ENCODE data around the gene PTPRT. TPM values are rescaled to one million over a fixed set of nuclear protein-coding genes. Genes with fewer than 3 reads are reported as not detected.

PTPRT gene
- total RNA-seq, 1 donor from 2014 or later = not detected

DNA sequence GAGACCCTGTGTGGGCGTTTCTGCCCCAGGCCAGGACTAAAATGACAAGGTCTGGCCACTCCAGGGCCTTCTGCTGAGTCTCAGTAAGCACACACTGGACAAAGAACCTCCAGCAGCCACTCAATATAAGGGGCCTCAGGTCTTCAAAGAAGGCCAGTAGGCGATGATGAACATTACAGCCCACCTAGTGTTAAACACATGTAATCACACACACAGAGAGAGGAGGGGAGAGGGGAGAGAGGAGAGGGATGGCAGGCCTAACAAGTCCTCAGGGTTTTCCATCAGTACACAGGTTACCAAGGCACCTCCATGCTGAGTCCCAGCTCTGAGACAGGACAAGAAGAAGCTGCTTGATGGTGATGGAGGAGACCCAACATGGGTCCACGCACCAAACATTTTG, 325.6 kb downstream of the PTPRT start:
- Mint-ChIP-seq H3K27me3 (ENCODE audit: low read depth) (no peaks in the 10 kb centered on the region), H3K4me3 (ENCODE audit: unreplicated experiment) (no peak overlapping the region), H3K9me3 (ENCODE audit: low read depth) (peaks cover 7% of the 10 kb centered on the region), H3K27ac (ENCODE audit: unreplicated experiment) (no peak overlapping the region), H3K36me3 (ENCODE audit: low read depth) (no peaks in the 10 kb centered on the region), H3K4me1 (ENCODE audit: low read depth) (no peaks in the 10 kb centered on the region)
- TF ChIP-seq, protein P1, sequence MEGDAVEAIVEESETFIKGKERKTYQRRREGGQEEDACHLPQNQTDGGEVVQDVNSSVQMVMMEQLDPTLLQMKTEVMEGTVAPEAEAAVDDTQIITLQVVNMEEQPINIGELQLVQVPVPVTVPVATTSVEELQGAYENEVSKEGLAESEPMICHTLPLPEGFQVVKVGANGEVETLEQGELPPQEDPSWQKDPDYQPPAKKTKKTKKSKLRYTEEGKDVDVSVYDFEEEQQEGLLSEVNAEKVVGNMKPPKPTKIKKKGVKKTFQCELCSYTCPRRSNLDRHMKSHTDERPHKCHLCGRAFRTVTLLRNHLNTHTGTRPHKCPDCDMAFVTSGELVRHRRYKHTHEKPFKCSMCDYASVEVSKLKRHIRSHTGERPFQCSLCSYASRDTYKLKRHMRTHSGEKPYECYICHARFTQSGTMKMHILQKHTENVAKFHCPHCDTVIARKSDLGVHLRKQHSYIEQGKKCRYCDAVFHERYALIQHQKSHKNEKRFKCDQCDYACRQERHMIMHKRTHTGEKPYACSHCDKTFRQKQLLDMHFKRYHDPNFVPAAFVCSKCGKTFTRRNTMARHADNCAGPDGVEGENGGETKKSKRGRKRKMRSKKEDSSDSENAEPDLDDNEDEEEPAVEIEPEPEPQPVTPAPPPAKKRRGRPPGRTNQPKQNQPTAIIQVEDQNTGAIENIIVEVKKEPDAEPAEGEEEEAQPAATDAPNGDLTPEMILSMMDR (IDR thresholded peaks at IDR 0.05) = no peak
- no peak for DNase-seq (ENCODE audit: low spot score)

DNA sequence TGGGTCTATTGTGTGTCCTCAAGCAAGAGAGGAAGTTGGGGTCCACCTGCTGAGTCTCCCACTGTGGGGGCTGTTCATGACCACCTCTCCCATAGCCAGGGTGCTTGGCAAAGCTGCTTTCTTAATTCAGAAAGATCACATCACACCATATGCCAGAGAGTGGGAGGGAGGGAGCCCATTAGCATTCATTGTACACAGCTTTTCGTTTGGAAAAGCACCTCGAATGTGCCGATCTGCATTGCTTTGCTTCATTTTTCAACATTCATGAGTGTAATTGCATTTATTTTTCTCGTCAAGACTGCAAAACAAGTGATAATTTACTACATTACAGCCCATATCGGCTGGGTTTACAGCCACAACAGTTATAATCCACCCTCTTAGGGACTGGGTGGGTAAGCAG, 327.3 kb downstream of the PTPRT start:
- TF ChIP-seq, protein P1 (IDR thresholded peaks at IDR 0.05) = no peak
- no peak for DNase-seq (ENCODE audit: low spot score)
- H3K27me3 Mint-ChIP-seq (ENCODE audit: low read depth) = no peaks in the 10 kb centered on the region
- no peak overlapping the region for H3K4me3 Mint-ChIP-seq (ENCODE audit: unreplicated experiment)
- no peak overlapping the region for H3K27ac Mint-ChIP-seq (ENCODE audit: unreplicated experiment)
- H3K36me3 Mint-ChIP-seq (ENCODE audit: low read depth) = no peaks in the 10 kb centered on the region
- H3K4me1 Mint-ChIP-seq (ENCODE audit: low read depth) = no peaks in the 10 kb centered on the region
- H3K9me3 Mint-ChIP-seq (ENCODE audit: low read depth) = peaks cover 7% of the 10 kb centered on the region

DNA sequence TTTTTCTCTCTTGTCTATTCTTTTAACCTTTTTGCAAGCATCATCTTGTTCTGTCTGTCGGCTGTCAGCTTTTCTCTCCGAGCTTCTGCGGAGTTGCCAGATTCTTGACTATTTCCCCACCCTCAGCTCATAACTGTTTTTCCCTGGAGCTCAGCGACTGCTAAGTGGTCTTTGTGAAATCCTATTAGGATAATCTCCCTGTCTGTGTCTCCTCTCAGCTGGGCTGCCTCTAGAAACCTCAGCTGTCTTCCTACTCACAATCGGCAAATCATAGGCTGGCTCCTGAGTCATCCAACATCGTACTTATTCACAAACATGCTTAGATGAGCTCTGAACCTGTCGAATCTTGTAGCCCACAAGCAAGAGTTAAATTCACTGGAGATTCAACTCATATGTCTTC, 332.3 kb downstream of the PTPRT start:
- DNase-seq (ENCODE audit: low spot score) = no peak
- Mint-ChIP-seq H3K9me3 (ENCODE audit: low read depth) (peaks cover 15% of the 10 kb centered on the region), H3K27ac (ENCODE audit: unreplicated experiment) (no peak overlapping the region), H3K27me3 (ENCODE audit: low read depth) (no peaks in the 10 kb centered on the region), H3K4me3 (ENCODE audit: unreplicated experiment) (no peak overlapping the region), H3K36me3 (ENCODE audit: low read depth) (no peaks in the 10 kb centered on the region), H3K4me1 (ENCODE audit: low read depth) (no peaks in the 10 kb centered on the region)
- TF ChIP-seq, protein P1 (IDR thresholded peaks at IDR 0.05) = no peak

DNA sequence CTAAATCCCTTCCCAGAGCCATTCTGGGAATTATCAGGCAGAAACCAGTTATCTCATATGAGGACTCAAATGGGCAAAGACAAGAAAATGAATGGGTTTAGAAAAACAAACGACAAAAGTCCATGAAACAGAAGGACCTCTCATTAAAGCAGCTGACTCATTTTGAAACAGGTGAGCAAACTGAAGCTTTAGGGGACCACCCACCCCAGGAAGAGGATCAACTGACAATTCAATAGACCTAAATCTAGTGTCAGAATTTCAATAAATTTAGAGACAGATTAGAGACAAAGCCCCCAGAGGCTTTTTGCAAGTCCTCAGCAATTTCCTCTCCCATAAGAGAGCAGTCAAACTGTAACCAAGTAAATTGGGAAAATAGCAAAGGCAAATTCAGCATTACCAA, 333.8 kb downstream of the PTPRT start:
- no peaks in the 10 kb centered on the region for H3K4me1 Mint-ChIP-seq (ENCODE audit: low read depth)
- no peaks in the 10 kb centered on the region for H3K27me3 Mint-ChIP-seq (ENCODE audit: low read depth)
- TF ChIP-seq, protein P1 (IDR thresholded peaks at IDR 0.05) = no peak
- H3K36me3 Mint-ChIP-seq (ENCODE audit: low read depth) = no peaks in the 10 kb centered on the region
- peaks cover 18% of the 10 kb centered on the region for H3K9me3 Mint-ChIP-seq (ENCODE audit: low read depth)
- no peak overlapping the region for H3K27ac Mint-ChIP-seq (ENCODE audit: unreplicated experiment)
- no peak overlapping the region for H3K4me3 Mint-ChIP-seq (ENCODE audit: unreplicated experiment)
- no peak for DNase-seq (ENCODE audit: low spot score)

DNA sequence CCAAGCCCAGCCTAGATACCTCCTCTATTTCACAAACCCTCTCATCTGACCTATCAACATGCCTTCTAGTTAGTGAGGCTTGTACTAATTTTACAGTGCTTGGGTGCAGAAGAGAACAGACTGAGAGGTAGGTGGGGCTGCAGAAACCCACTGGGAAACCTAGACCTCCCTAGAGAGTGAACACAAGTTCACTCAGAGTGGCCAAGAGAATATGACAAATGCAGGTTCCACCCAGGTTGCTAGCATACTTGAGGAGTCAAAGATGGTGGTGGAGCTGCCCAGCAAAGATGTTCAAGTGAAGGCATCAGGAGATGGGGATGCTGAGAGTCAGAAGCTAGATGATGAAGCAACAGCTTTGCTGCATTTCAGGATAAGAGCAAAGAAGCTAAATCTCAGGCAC, 337.0 kb downstream of the PTPRT start:
- Mint-ChIP-seq H3K4me1 (ENCODE audit: low read depth) (no peaks in the 10 kb centered on the region), H3K27me3 (ENCODE audit: low read depth) (no peaks in the 10 kb centered on the region), H3K36me3 (ENCODE audit: low read depth) (no peaks in the 10 kb centered on the region), H3K9me3 (ENCODE audit: low read depth) (peaks cover 40% of the 10 kb centered on the region), H3K27ac (ENCODE audit: unreplicated experiment) (no peak overlapping the region), H3K4me3 (ENCODE audit: unreplicated experiment) (no peak overlapping the region)
- TF ChIP-seq, protein P1 (IDR thresholded peaks at IDR 0.05) = no peak
- DNase-seq (ENCODE audit: low spot score) = no peak

Measured in chondrocyte (in vitro differentiated cells).